HG02981 (cell line): ENCODE measurements around the gene CCDC186.

Source experiments
- ATAC-seq: cut with Tn5 transposase; IDR thresholded peaks from one replicate; pipeline ENCODE4 v1.9.1; 2021; ENCODE audit warnings: mild to moderate bottlenecking, moderate library complexity; ENCODE audit not compliant: unreplicated experiment

The CCDC186 gene

GRCh38 chr10:114173921-114174694 lies at the start of gene CCDC186:
Gene CCDC186, minus strand, starts transcription at chr10:114174203. Its CDS starts 10,935 bp downstream, at chr10:114163268.
- ATAC-seq, result peak; percentile 99

GRCh38 chr10:114223066-114223465 lies 49.1 kb upstream of the CCDC186 start:
- no peak for ATAC-seq

GRCh38 chr10:114221235-114221634 lies 47.2 kb upstream of the CCDC186 start:
- ATAC-seq, result no peak

GRCh38 chr10:114220281-114220680 lies 46.3 kb upstream of the CCDC186 start:
- ATAC-seq, result no peak

- ATAC-seq, result no peak
Observed at GRCh38 chr10:114215033-114215432, 41.0 kb upstream of the CCDC186 start.

- ATAC-seq, result no peak
Observed at GRCh38 chr10:114212153-114212552, 38.1 kb upstream of the CCDC186 start.

GRCh38 chr10:114208351-114208750 lies 34.3 kb upstream of the CCDC186 start:
- no peak for ATAC-seq

- ATAC-seq, result no peak
Observed at GRCh38 chr10:114207349-114207748, 33.3 kb upstream of the CCDC186 start.

- no peak for ATAC-seq
Observed at GRCh38 chr10:114206902-114207301, 32.9 kb upstream of the CCDC186 start.

GRCh38 chr10:114202812-114203211 lies 28.8 kb upstream of the CCDC186 start:
- ATAC-seq, result no peak

- no peak for ATAC-seq
Observed at GRCh38 chr10:114199239-114199638, 25.2 kb upstream of the CCDC186 start.

GRCh38 chr10:114195079-114195478 lies 21.1 kb upstream of the CCDC186 start:
- peak; percentile 95 for ATAC-seq

GRCh38 chr10:114189700-114190099 lies 15.7 kb upstream of the CCDC186 start:
- no peak for ATAC-seq

- ATAC-seq, result no peak
Observed at GRCh38 chr10:114188900-114189299, 14.9 kb upstream of the CCDC186 start.

GRCh38 chr10:114188001-114188400 lies 14.0 kb upstream of the CCDC186 start:
- peak; percentile 69 for ATAC-seq

- ATAC-seq, result no peak
Observed at GRCh38 chr10:114184276-114184675, 10.3 kb upstream of the CCDC186 start.

GRCh38 chr10:114183563-114183962 lies 9.6 kb upstream of the CCDC186 start:
- no peak for ATAC-seq

GRCh38 chr10:114181971-114182370 lies 8.0 kb upstream of the CCDC186 start:
- ATAC-seq, result no peak

GRCh38 chr10:114180937-114181336 lies 6.9 kb upstream of the CCDC186 start:
- ATAC-seq, result no peak

GRCh38 chr10:114179747-114180146 lies 5.7 kb upstream of the CCDC186 start:
- ATAC-seq, result no peak

- ATAC-seq, result no peak
Observed at GRCh38 chr10:114179148-114179547, 5.1 kb upstream of the CCDC186 start, which contains the start of gene TDRD1. Gene TDRD1, plus strand, starts transcription at chr10:114179353. Its CDS starts 8,479 bp downstream, at chr10:114187832.

- ATAC-seq, result no peak
Observed at GRCh38 chr10:114176511-114176910, 2.5 kb upstream of the CCDC186 start.

GRCh38 chr10:114175667-114176066 lies 1.7 kb upstream of the CCDC186 start:
- ATAC-seq, result no peak
